ENCODE measurements around the gene EBPL. TPM values are rescaled to one million over a fixed set of nuclear protein-coding genes. Genes with fewer than 3 reads are reported as not detected.

EBPL gene
- polyA plus RNA-seq, 1 of the 3 experiments (the other 2 are of a cell fraction), result 113 TPM

DNA sequence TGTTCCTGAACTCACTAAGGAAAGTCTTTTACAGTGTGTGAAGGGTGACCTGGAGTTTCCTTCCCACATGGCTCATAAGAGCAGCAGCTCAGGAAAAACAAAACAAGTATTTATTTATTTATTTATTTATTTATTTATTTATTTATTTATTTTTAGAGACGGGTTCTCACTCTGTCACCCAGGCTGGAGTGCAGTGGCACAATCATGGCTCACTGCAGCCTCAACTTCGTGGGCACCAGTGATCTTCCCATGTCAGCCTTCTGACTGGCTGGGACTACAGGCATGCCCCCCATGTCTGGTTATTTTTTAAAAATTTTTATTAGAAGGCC lies 52.6 kb downstream of the EBPL start:
- Histone ChIP-seq H3K79me2 (ENCODE audit: insufficient read depth) (no peaks in the 10 kb centered on the region), H3K4me1 (ENCODE audit: control insufficient read depth in 1 of 2, insufficient read depth in 2 of 2, low read depth in 1 of 2, low read length in 1 of 2) (no peaks in the 10 kb centered on the region), H3K27me3 (ENCODE audit: insufficient read depth) (no peaks in the 10 kb centered on the region), H3K4me3 (ENCODE audit: low read depth in 2 of 2, low read length in 1 of 2) (no peak overlapping the region), H3F3A (replicated peaks; ENCODE audit: insufficient read depth) (no peaks in the 10 kb centered on the region), H3K9me3 (no peaks in the 10 kb centered on the region), H3K4me2 (no peak overlapping the region), H2AFZ (ENCODE audit: low read depth) (no peak overlapping the region), H3K9me2 (no peaks in the 10 kb centered on the region), H4K20me1 (ENCODE audit: insufficient read depth) (no peaks in the 10 kb centered on the region), H3K27ac (ENCODE audit: low read depth in 2 of 2, low read length in 1 of 2) (no peak overlapping the region), H3K36me3 (replicated peaks in 1 of 2; ENCODE audit: control insufficient read depth in 1 of 2, insufficient read depth in 2 of 2, low read length in 1 of 2) (no peaks in the 10 kb centered on the region), H3K9ac (no peak overlapping the region)
- ChIA-PET POLR2A (no interaction called here), CTCF (interaction anchor here (1.5 kb wide), 1 partner anchor 32 kb away, joined by 3 read pairs; no protein-coding TSS in a partner anchor)
- no peak for TF ChIP-seq GABPA (IDR thresholded peaks at IDR 0.05; ENCODE audit: low read depth)
- TF ChIP-seq SIN3A (IDR thresholded peaks at IDR 0.05; ENCODE audit: borderline replicate concordance, low read depth, low read length), result no peak
- TF ChIP-seq, protein P1, sequence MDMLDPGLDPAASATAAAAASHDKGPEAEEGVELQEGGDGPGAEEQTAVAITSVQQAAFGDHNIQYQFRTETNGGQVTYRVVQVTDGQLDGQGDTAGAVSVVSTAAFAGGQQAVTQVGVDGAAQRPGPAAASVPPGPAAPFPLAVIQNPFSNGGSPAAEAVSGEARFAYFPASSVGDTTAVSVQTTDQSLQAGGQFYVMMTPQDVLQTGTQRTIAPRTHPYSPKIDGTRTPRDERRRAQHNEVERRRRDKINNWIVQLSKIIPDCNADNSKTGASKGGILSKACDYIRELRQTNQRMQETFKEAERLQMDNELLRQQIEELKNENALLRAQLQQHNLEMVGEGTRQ (IDR thresholded peaks at IDR 0.05; ENCODE audit: borderline replicate concordance, low read depth, low read length), result no peak
- no peak for TF ChIP-seq GATA2 (CRISPR knock-in tag; IDR thresholded peaks at IDR 0.05)
- TF ChIP-seq, protein P2, sequence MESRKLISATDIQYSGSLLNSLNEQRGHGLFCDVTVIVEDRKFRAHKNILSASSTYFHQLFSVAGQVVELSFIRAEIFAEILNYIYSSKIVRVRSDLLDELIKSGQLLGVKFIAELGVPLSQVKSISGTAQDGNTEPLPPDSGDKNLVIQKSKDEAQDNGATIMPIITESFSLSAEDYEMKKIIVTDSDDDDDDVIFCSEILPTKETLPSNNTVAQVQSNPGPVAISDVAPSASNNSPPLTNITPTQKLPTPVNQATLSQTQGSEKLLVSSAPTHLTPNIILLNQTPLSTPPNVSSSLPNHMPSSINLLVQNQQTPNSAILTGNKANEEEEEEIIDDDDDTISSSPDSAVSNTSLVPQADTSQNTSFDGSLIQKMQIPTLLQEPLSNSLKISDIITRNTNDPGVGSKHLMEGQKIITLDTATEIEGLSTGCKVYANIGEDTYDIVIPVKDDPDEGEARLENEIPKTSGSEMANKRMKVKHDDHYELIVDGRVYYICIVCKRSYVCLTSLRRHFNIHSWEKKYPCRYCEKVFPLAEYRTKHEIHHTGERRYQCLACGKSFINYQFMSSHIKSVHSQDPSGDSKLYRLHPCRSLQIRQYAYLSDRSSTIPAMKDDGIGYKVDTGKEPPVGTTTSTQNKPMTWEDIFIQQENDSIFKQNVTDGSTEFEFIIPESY (IDR thresholded peaks at IDR 0.05; ENCODE audit: borderline replicate concordance, low read depth), result no peak
- no peak for TF ChIP-seq NRF1 (IDR thresholded peaks at IDR 0.05; ENCODE audit: low read depth, low read length)
- TF ChIP-seq TAF1 (IDR thresholded peaks at IDR 0.05; ENCODE audit: borderline replicate concordance, low read depth, low read length), result no peak
- no peak for TF ChIP-seq ELF1 (IDR thresholded peaks at IDR 0.05)
- no peak for TF ChIP-seq POLR2AphosphoS5 (IDR thresholded peaks at IDR 0.05; ENCODE audit: low read depth, low read length)
- TF ChIP-seq, protein P3, sequence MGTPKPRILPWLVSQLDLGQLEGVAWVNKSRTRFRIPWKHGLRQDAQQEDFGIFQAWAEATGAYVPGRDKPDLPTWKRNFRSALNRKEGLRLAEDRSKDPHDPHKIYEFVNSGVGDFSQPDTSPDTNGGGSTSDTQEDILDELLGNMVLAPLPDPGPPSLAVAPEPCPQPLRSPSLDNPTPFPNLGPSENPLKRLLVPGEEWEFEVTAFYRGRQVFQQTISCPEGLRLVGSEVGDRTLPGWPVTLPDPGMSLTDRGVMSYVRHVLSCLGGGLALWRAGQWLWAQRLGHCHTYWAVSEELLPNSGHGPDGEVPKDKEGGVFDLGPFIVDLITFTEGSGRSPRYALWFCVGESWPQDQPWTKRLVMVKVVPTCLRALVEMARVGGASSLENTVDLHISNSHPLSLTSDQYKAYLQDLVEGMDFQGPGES (IDR thresholded peaks at IDR 0.05; ENCODE audit: low read depth, low read length), result no peak
- TF ChIP-seq CHD2 (IDR thresholded peaks at IDR 0.05; ENCODE audit: low read length, partially characterized antibody), result no peak
- no peak for TF ChIP-seq RAD21 (IDR thresholded peaks at IDR 0.05; ENCODE audit: low read length)
- TF ChIP-seq, protein P4, sequence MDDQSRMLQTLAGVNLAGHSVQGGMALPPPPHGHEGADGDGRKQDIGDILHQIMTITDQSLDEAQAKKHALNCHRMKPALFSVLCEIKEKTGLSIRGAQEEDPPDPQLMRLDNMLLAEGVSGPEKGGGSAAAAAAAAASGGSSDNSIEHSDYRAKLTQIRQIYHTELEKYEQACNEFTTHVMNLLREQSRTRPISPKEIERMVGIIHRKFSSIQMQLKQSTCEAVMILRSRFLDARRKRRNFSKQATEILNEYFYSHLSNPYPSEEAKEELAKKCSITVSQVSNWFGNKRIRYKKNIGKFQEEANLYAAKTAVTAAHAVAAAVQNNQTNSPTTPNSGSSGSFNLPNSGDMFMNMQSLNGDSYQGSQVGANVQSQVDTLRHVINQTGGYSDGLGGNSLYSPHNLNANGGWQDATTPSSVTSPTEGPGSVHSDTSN (IDR thresholded peaks at IDR 0.05), result no peak
- TF ChIP-seq RCOR1 (IDR thresholded peaks at IDR 0.05; ENCODE audit: low read length), result no peak
- no peak for TF ChIP-seq RFX5 (IDR thresholded peaks at IDR 0.05; ENCODE audit: low read length)
- TF ChIP-seq TCF12 (IDR thresholded peaks at IDR 0.05), result no peak
- TF ChIP-seq SMC3 (IDR thresholded peaks at IDR 0.05; ENCODE audit: low read depth, low read length), result no peak
- no peak for TF ChIP-seq TEAD4 (IDR thresholded peaks at IDR 0.05; ENCODE audit: borderline replicate concordance, insufficient read depth)
- TF ChIP-seq, protein P5, sequence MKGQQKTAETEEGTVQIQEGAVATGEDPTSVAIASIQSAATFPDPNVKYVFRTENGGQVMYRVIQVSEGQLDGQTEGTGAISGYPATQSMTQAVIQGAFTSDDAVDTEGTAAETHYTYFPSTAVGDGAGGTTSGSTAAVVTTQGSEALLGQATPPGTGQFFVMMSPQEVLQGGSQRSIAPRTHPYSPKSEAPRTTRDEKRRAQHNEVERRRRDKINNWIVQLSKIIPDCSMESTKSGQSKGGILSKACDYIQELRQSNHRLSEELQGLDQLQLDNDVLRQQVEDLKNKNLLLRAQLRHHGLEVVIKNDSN (IDR thresholded peaks at IDR 0.05; ENCODE audit: borderline replicate concordance, low read depth), result no peak
- WGBS (ENCODE audit: low lambda C conversion rate), result 55% methylated on average over 2 of the region's 2 CpGs
- DNase-seq, result no peak

Measured in SK-N-SH (cell line).